ENCODE data around the gene GM2A. TPM values are rescaled to one million over a fixed set of nuclear protein-coding genes. Genes with fewer than 3 reads are reported as not detected.

The GM2A gene
- total and polyA plus RNA-seq, 7 donors, result 10.2 to 35.1 (median 30.3) TPM

GRCh38 chr5:151317871-151318270 lies 64.9 kb downstream of the GM2A start:
- no peak for TF ChIP-seq EP300 (IDR thresholded peaks at IDR 0.05)
- TF ChIP-seq POLR2AphosphoS5 (IDR thresholded peaks at IDR 0.05), result no peak
- no peak for TF ChIP-seq CTCF (IDR thresholded peaks at IDR 0.05)
- no peak for TF ChIP-seq POLR2A (IDR thresholded peaks at IDR 0.05)
- no peak for DNase-seq
- no peaks in the 10 kb centered on the region for H3K9me3 ChIP-seq
- H3K4me1 ChIP-seq, result peaks cover 0 to 12% (median 11%) of the 10 kb centered on the region in 4 donors
- H3K27ac ChIP-seq, result no peak overlapping the region
- no peaks in the 10 kb centered on the region for H3K36me3 ChIP-seq
- no peak overlapping the region for H3K4me3 ChIP-seq
- WGBS, 2 donors, result 70 to 74% methylated on average over 2 of the region's 2 CpGs
- intact Hi-C loops (cut with DNase I), result loop anchor here (10.0 kb wide), 1 partner anchor 193 kb away; no protein-coding TSS in a partner anchor
- H3K27me3 ChIP-seq, result no peaks in the 10 kb centered on the region

- DNase-seq, result peak; percentile 73
- intact Hi-C loops (cut with DNase I), result loop anchor here (10.0 kb wide), 1 partner anchor 194 kb away; no protein-coding TSS in a partner anchor
- TF ChIP-seq CTCF (IDR thresholded peaks at IDR 0.05), result peak in 1 of 4 experiments; percentile 34
- TF ChIP-seq POLR2A (IDR thresholded peaks at IDR 0.05), result no peak
- TF ChIP-seq POLR2AphosphoS5 (IDR thresholded peaks at IDR 0.05), result peak in 2 of 4 donors; percentile 18 to 19
- WGBS, 2 donors, result 71 to 76% methylated on average over 2 of the region's 2 CpGs
- no peaks in the 10 kb centered on the region for H3K27me3 ChIP-seq
- H3K36me3 ChIP-seq, result no peaks in the 10 kb centered on the region
- no peaks in the 10 kb centered on the region for H3K9me3 ChIP-seq
- peak overlapping the region in 2 of 4 donors; percentile 37 to 44 for H3K27ac ChIP-seq
- H3K4me1 ChIP-seq, result peaks cover 0 to 12% (median 11%) of the 10 kb centered on the region in 4 donors
- H3K4me3 ChIP-seq, result no peak overlapping the region
These were observed 66.1 kb downstream of the GM2A start for GRCh38 chr5:151318850-151319732.

Other genes starting within 250 kb of the GM2A start
- gene GPX3, start 232.6 kb upstream of the GM2A start, total RNA-seq, result 1,000 to 10,000 TPM in 2 of 4 donors, 100 to 1,000 TPM in 2; 616 to 2,079 (median 918) TPM
- gene GPX3, start 232.6 kb upstream of the GM2A start, polyA plus RNA-seq, result 1,000 to 10,000 TPM in 1 of 3 donors, 100 to 1,000 TPM in 1, 10 to 100 TPM in 1; 85.1 to 1,326 (median 302) TPM
- gene TNIP1, start 172.2 kb upstream of the GM2A start, total RNA-seq, result 10 to 100 TPM; 55.1 to 73.1 (median 62.8) TPM
- gene TNIP1, start 172.2 kb upstream of the GM2A start, polyA plus RNA-seq, result 100 to 1,000 TPM; 153 to 210 (median 195) TPM
- 100 to 1,000 TPM; 233 to 333 (median 259) TPM for gene ANXA6, start 95.4 kb upstream of the GM2A start, total RNA-seq
- gene ANXA6, start 95.4 kb upstream of the GM2A start, polyA plus RNA-seq, result 100 to 1,000 TPM in 1 of 3 donors, 10 to 100 TPM in 2; 22.9 to 121 (median 45.0) TPM
- gene CCDC69, start 29.1 kb upstream of the GM2A start, total RNA-seq, result 100 to 1,000 TPM; 199 to 342 (median 258) TPM
- 10 to 100 TPM in 2 of 3 donors, 1 to 10 TPM in 1; 6.0 to 48.7 (median 43.2) TPM for gene CCDC69, start 29.1 kb upstream of the GM2A start, polyA plus RNA-seq
- not detected for gene SLC36A3, start 50.6 kb downstream of the GM2A start, total RNA-seq
- not detected for gene SLC36A3, start 50.6 kb downstream of the GM2A start, polyA plus RNA-seq
- gene SLC36A2, start 94.4 kb downstream of the GM2A start, total RNA-seq, result not detected
- not detected for gene SLC36A2, start 94.4 kb downstream of the GM2A start, polyA plus RNA-seq
- 1 to 10 TPM; 6.9 to 9.7 (median 8.6) TPM for gene SLC36A1, start 194.4 kb downstream of the GM2A start, total RNA-seq
- 1 to 10 TPM; 4.4 to 8.6 (median 6.6) TPM for gene SLC36A1, start 194.4 kb downstream of the GM2A start, polyA plus RNA-seq